Ureter (tissue), 1 donor: Measurements from ENCODE around the gene RUFY4. TPM values are rescaled to one million over a fixed set of nuclear protein-coding genes. Genes with fewer than 3 reads are reported as not detected.
A peak's percentile ranks its signal among the peaks of the same experiment; 100 is the strongest.
"Not testable (repeated sequence)": the region's sequence is repeated elsewhere in the genome, so short reads cannot be mapped to it uniquely, and the experiment has no call there.

Experiments
- DNase-seq: peaks from one replicate; pipeline ENCODE4 v3.0.0-alpha.2; 2020; ENCODE audit warnings: low spot score
- total RNA-seq: library from RNA; stranded (reverse); gene quantifications from one replicate; pipeline ENCODE4 v1.2.4, GENCODE V29; 2023
- donor health status: DM: yes; HTN: yes; CAD: no.

The RUFY4 gene
- total RNA-seq, 1 donor from 2014 or later = 5.6 TPM

GRCh38 chr2:218081695-218082094 is 12.6 kb downstream of the RUFY4 start:
- no peak for DNase-seq

DNA sequence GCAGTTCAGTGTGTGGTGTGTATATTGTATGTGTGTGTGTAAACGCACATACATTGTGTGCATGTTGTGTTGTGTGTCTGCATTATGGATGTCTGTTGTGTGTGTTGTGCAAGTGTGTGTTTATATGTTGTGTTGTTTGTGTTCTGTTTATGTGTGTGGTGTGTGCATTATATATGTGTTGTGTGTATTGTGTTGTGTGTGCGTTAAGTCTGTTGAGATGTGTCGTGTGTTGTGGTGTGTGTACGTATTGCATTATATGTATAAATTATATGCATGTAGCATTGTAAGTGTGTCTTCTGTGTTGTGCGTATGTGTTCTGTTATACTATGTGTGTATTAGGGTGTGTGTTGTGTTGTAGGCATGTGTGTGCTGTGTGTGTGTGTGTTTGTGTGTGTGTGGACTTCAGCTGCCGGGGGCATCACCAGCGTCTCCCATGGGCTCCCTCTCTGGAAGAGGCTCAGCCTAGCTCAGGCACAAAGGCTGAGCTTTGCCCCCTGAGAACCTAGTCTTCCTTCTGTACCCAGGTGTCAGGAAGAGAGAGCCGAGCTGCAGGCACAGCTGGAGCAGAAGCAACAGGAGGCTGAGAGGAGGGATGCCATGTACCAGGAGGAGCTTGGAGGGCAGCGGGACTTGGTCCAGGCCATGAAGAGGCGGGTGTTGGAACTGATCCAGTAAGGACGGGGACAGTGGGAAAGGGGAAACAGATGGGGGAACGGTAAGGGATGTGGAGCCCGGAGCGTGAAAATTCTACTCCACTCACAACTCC is 13.7 kb downstream of the RUFY4 start:
- DNase-seq = peak; percentile 33

DNA sequence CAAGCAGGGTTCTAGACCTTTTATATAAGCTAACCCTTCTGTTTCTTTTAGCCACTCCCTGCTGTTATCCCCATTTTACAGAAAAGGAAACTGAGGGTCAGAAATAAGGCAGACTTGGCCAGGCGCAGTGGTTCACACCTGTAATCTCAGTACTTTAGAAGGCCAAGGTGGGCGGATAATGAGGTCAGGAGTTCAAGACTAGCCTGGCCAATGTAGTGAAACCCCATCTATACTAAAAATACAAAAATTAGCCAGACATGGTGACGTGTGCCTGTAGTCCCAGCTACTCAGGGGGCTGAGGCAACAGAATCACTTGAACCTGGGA is 14.3 kb downstream of the RUFY4 start:
- DNase-seq = no peak

DNA sequence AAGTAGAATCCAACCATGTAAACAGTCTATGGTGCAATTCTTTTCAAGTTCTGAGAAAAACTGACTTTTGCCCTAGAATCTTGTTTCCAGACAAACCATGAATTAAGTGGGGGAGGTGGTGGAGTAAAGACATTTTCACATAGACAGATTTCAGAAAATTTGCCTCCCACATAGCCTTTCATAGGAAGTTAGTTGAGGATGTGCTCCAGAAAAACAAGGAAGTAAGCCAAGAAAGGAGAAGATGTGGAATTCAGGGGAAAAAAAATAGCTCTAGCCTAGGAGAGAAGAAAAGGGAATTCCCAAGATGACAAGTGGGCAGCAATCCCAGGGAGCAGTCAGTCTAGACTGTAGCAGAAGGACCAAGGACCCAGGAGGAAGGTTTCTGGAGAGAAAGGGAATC is 17.4 kb downstream of the RUFY4 start:
- no peak for DNase-seq

- no peak for DNase-seq
Measured at GRCh38 chr2:218089259-218089658, 20.2 kb downstream of the RUFY4 start.

GRCh38 chr2:218091746-218092145 is 22.7 kb downstream of the RUFY4 start:
- DNase-seq = no peak

GRCh38 chr2:218093879-218094278 is 24.8 kb downstream of the RUFY4 start:
- DNase-seq = no peak

DNA sequence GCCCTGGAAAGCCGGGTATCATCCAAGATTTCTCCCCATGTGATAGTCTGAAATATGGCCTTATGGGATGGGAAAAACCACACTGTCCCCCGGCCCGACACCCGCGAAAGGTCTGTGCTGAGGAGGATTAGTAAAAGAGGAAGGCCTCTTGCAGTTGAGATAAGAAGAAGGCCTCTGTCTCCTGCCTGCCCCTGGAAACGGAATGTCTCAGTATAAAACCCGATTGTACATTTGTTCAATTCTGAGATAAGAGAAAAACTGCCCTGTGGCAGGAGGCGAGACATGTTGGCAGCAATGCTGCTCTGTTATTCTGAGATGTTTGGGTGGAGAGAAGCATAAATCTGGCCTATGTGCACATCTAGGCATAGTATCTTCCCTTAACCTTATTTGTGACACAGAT is 26.8 kb downstream of the RUFY4 start:
- DNase-seq = no peak

DNA sequence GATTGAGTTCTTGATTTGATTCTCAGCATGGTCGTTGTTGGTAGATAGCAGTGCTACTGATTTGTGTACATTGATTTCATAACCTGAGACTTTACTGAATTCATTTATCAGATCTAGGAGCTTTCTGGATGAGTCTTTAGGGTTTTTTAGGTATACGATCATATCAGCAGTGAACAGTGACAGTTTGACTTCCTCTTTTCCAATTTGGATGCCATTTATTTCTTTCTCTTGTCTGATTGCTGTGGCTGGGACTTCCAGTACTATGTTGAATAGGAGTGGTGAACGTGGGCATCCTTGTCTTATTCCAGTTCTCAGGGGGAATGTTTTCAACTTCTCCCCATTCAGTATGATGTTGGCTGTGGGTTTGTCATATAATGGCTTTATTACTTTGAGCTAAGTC is 28.9 kb downstream of the RUFY4 start:
- DNase-seq = no peak

DNA sequence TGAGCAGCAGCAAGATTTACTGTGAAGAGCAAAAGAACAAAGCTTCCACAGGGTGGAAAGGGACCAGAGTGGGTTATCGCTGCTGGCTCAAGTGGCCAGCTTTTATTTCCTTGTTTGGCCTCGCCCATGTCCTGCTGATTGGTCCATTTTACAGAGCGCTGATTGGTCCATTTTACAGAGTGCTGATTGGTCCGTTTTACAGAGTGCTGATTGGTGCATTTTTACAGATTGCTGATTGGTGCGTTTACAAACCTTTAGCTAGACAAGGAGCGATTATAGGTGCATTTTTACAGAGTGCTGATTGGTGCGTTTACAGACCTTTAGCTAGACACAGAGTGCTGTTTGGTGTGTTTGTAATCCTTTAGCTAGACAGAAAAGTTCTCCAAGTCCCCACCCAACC is 39.8 kb downstream of the RUFY4 start:
- DNase-seq = not testable (repeated sequence)

- DNase-seq = not testable (repeated sequence)
Measured at GRCh38 chr2:218121789-218122188, 52.7 kb downstream of the RUFY4 start.

- not testable (repeated sequence) for DNase-seq
Measured at GRCh38 chr2:218122286-218122685, 53.2 kb downstream of the RUFY4 start.

- no peak for DNase-seq
Measured at GRCh38 chr2:218123986-218124385, 54.9 kb downstream of the RUFY4 start.

- DNase-seq = no peak
Measured at GRCh38 chr2:218125095-218125494, 56.0 kb downstream of the RUFY4 start.

- DNase-seq = peak; percentile 78
Measured at GRCh38 chr2:218125626-218126080, 56.6 kb downstream of the RUFY4 start, which contains the start of gene CXCR2. Gene CXCR2, plus strand, starts transcription at chr2:218126028. Its CDS starts 8,774 bp downstream, at chr2:218134802.

DNA sequence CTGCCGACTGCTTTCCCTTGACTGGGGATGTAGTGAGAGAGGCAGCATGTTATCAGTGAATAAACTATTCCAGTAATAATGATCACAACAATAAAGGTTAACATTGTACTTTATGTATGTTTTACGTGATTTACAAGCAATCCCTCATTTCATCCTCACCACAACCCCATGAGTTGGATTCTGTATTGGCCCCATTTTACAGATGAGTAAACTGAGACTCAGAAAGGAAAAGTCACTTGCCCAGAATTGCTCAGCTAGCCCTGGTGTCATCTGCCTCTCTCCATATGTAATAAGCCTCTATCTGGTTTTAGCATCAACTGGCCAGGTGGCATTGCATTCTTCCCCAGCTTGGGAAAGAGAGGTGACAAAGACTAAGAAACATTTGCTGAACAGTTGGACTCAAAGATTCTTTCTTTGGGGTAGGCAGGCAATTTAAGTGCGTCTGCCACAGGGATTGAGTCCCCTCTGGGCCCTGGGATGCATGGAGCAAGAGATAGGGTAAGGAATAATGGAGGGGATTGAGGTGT is 58.9 kb downstream of the RUFY4 start:
- DNase-seq = no peak

- no peak for DNase-seq
Measured at GRCh38 chr2:218128781-218129457, 59.9 kb downstream of the RUFY4 start.

- DNase-seq = no peak
Measured at GRCh38 chr2:218129458-218130135, 60.5 kb downstream of the RUFY4 start.

DNA sequence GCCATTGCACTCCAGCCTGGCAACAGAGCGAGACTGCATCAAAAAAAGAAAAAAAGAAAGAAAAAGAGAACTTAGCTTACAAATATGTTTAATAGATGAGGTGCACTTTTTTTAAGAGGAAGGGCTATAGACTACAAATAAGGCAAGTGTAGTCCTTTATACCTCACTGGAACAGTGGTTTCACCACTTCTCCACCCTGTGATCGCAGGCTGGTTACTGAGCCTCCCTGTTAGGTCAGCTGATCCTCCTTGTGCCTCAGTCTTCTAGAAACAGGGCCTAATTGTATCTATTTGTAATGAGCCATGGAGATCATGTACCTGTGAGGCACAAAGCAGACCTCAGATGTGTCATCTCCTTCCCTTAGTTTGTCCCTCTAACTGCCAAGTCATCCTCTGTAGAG is 61.3 kb downstream of the RUFY4 start:
- DNase-seq = no peak

- no peak for DNase-seq
Measured at GRCh38 chr2:218130822-218131221, 61.8 kb downstream of the RUFY4 start.

DNA sequence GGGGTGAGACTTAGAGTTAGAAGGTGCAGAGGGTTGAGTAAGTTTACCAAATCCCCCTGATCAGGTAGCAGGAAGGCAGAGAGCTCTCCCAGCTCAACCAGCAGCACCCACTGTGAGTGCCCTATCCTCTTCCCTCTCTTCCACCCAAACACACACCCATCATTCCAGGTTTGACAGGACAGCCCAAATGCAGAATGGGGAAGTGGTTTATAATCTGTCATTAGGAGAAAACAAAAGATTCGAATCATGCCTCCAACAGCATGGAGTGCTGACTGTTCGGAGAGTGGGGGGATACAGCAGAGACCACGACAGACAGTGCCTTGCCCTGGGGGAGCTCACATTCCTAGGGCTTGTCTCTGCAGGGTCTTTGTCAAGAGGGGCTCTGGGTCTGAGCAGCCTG is 68.5 kb downstream of the RUFY4 start:
- no peak for DNase-seq

GRCh38 chr2:218138047-218138446 is 69.0 kb downstream of the RUFY4 start:
- DNase-seq = no peak
